HAP-1 (cell line): ENCODE results near the gene DARS1.
A peak's percentile ranks its signal among the peaks of the same experiment; 100 is the strongest.

ENCODE experiments used
- DNase-seq, 2 experiments: peaks; one replicate each; pipeline ENCODE4 v3.0.0-alpha.2; 2016 to 2020; ENCODE audit warnings: low spot score in 2 of 2
- H3K27me3 ChIP-seq: fragments of 250-450 bp; sonication (Bioruptor Pico); 2 replicates; pipeline ENCODE4 v1.5.1; 2020; ENCODE audit warnings: low read depth, mild to moderate bottlenecking, moderate library complexity
- H3K36me3 ChIP-seq: fragments of 250-450 bp; sonication (Bioruptor Pico); replicated peaks from 2 replicates; pipeline ENCODE4 v1.5.1; 2020; ENCODE audit warnings: mild to moderate bottlenecking
- H3K4me1 ChIP-seq: fragments of 250-450 bp; sonication (Bioruptor Pico); 2 replicates; pipeline ENCODE4 v1.5.1; 2020; ENCODE audit warnings: mild to moderate bottlenecking
- H3K4me3 ChIP-seq: fragments of 250-450 bp; sonication (Bioruptor Pico); 2 replicates; pipeline ENCODE4 v1.5.1; 2020; ENCODE audit warnings: mild to moderate bottlenecking, moderate library complexity
- H3K9me3 ChIP-seq: fragments of 250-450 bp; sonication (Bioruptor Pico); 2 replicates; pipeline ENCODE4 v1.5.1; 2020; ENCODE audit warnings: mild to moderate bottlenecking, moderate library complexity
- in situ Hi-C: fragments of 300-500 bp; cut with MboI; formaldehyde crosslinking; loops from 3 replicates; pipeline ENCODE4 v1.14.3; 2020; ENCODE audit warnings: low sequenced_read_pairs, inconsistent platforms, mixed read lengths

Gene DARS1

DNA sequence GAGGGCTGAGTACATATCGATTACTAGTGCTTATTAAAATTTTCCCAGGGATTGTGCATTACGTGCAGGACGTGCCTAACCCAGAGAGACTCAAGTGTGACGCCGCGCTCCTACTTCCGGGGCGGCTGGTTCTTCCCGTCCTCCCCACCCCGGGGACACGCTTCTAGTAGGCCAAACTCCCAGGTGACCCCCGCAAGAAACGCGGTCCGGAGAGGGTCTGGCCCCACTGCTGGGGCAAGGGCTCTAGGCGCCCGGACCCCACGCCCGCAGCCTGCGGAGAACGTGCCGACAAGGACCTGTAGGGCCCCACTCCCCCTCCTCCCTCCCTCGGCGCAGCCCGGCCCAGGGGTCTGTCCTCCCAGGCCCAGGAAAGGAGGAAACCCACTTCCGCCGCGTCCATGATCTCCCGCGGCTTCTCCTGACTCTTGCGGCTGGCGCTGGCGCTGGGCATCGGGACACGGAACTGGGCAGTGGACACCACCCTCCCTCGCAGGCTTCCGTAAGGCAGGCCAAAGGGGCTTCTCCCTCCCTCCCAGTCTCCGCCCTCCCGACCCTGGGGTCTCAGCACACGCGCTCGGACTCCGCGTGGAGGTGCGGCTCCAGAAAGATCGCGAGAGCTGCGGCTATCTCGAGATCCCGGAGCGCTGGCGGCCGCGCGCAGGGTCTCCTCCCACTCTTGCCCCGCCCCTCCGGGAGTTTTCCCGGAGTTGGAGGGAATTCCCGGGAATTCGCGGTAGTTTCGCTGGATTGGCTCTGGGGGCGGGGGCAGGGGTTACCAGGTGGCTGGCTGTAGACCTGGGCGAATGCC lies at the start of gene DARS1:
Gene DARS1, minus strand, starts transcription at position 609 of the 808 bp plus-strand sequence. Its CDS starts 158 bp downstream, at position 451.
- in situ Hi-C loops = no loop called here
- Histone ChIP-seq H3K27me3 (no peaks in the 10 kb centered on the region), H3K36me3 (peaks cover 22% of the 10 kb centered on the region), H3K4me3 (peak within 1 kb of the TSS; percentile 90), H3K9me3 (no peaks in the 10 kb centered on the region), H3K4me1 (peaks cover 5% of the 10 kb centered on the region)
- DNase-seq = peak; percentile 89 to 97

DNA sequence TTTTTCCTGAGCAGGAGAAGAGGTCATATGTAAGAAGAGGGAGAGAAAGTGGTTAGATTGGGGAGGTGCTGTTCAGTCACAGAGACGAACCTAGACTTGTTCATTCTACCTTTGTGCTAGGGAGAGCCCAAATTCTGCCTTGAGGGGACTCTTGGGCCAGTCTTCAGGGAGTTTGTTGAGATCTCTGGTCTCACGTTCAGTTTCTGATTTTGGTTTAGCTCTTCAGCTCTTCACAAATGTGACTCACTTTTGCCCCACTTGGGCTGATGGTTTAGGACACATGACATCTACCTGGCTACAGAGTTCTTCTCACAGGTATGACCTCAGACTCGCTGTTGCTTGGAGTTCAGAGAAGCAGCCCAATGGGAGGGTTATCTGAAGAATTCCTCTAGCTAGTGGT lies 49.2 kb upstream of the DARS1 start:
- in situ Hi-C loops = no loop called here

DNA sequence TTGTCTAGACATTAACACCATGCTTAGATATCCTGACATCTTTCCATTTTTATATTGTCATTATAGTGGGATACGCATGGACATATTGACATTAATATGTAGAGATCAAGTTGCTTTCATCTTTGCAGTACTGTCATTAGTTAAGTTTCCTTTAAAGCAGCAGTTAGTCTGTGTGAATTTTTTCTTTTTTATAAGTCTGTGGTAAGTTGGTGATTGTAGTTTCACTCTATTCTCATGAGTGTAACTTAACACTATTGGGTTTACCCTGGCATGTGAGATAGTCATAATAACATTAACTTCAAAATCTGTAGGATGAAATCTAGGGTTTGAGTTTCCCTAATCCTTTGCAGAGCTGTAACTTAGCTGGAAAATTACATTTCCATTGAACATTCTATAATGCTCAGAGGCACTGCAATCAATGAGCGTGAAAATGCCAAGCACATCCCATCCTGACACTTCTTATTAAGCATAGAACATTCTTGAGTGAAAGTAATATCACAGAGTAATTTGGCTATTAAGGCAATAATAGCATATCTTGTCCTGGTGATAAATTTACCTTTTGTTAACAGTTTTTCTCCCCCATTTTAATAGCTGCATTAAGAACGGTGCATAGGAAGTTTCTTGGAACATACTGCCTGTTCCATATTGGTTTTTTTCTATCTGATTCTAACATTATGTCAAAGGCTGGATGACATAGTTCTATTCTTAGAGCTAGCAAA lies 47.5 kb upstream of the DARS1 start:
- no peak overlapping the region for H3K4me3 ChIP-seq
- H3K36me3 ChIP-seq = no peaks in the 10 kb centered on the region
- peaks cover 10% of the 10 kb centered on the region; the same call in 1 of the 2 replicates for H3K4me1 ChIP-seq
- peaks cover 10% of the 10 kb centered on the region for H3K27me3 ChIP-seq
- no peaks in the 10 kb centered on the region for H3K9me3 ChIP-seq
- in situ Hi-C loops = no loop called here
- no peak for DNase-seq

More for the DNA sequence above, 49.2 kb upstream of the DARS1 start:
- no peak for DNase-seq
- Histone ChIP-seq H3K4me3 (no peak overlapping the region), H3K9me3 (no peaks in the 10 kb centered on the region), H3K36me3 (no peaks in the 10 kb centered on the region), H3K4me1 (peaks cover 10% of the 10 kb centered on the region; the same call in 1 of the 2 replicates), H3K27me3 (peaks cover 10% of the 10 kb centered on the region)

DNA sequence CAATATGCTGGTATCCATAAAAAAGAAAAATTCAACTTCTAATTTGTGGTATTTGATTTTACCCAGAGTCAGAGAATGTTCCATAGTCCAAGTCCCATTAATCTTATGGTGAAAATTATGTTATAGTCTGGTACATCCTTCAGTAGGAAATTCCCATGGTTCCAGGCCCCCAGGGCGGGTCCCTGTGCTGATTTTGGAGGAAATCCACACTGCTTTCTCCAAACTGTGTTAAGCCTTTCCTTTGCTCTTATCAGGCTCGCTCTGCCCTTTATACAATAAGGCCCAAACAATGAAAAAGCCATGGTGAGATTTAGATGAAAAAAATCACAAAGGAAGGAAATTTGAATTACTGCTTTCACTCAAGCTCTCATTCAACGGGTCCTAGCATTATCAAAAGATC lies 46.8 kb upstream of the DARS1 start:
- Histone ChIP-seq H3K27me3 (peaks cover 10% of the 10 kb centered on the region), H3K36me3 (no peaks in the 10 kb centered on the region), H3K4me3 (no peak overlapping the region), H3K4me1 (peaks cover 10% of the 10 kb centered on the region; the same call in 1 of the 2 replicates), H3K9me3 (no peaks in the 10 kb centered on the region)
- in situ Hi-C loops = no loop called here
- DNase-seq = peak in 1 of 2 experiments; percentile 8

DNA sequence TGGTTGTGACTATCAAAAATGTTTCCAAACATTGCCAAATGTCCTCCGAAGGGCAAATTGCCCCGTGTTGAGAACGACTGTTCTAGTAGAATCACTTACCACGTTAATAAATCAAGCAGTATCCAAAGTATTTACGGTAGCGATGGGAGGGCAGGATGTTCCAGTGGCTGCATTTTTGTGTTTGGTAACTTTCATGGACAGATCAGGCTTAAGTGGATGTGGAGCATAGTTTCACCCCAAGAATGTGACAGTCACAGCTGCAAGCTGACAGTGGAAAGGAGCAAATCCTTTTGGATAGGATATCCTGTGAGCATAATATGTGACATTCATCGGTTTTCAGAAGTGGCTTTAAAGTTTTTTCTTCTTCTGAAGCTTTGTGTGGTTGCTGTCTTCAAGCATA lies 46.3 kb upstream of the DARS1 start:
- no peaks in the 10 kb centered on the region for H3K36me3 ChIP-seq
- in situ Hi-C loops = no loop called here
- H3K4me3 ChIP-seq = no peak overlapping the region
- no peaks in the 10 kb centered on the region for H3K9me3 ChIP-seq
- H3K27me3 ChIP-seq = peaks cover 10% of the 10 kb centered on the region
- peaks cover 10% of the 10 kb centered on the region; the same call in 1 of the 2 replicates for H3K4me1 ChIP-seq
- no peak for DNase-seq

DNA sequence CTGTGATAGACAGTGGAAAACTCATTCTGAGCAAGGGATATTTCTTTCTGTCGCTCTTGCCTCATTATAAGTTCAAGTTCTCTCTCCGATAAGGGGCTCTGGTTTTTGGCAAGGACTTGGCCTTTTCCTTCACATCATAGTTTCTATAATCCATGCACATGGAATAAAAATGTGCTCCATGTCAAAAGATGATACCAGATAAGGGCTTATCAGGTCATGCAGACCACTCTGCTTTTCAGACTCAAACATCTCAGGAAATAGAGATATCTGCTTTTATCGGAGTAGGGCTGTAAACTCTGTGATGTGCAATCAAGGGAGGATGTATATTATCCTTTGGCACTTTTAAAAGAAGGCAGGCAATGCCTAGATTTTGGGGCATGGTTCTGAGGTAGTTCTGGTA lies 45.0 kb upstream of the DARS1 start:
- in situ Hi-C loops = no loop called here
- no peak for DNase-seq
- H3K4me3 ChIP-seq = no peak overlapping the region
- H3K9me3 ChIP-seq = no peaks in the 10 kb centered on the region
- H3K36me3 ChIP-seq = no peaks in the 10 kb centered on the region
- peaks cover 10% of the 10 kb centered on the region for H3K27me3 ChIP-seq
- H3K4me1 ChIP-seq = peaks cover 1% of the 10 kb centered on the region; the same call in 1 of the 2 replicates

DNA sequence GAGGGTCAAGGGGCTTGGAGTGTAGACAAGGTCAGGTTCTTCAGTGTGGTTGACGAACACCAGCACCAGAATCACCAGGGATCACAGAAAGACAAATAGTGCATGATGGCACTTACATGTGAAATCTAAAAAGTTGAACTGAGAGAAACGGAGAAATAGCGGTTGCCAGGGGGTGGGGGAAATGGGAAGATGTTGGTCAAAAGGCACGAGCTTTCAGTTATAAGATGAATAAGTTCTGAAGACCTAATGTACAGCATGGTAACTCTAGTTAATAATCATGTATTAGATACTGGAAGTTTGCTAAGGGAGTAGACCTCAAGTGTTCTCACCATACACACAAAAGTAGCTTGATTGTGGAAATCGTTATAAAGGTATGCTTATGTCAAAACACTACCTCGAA lies 43.7 kb upstream of the DARS1 start:
- in situ Hi-C loops = no loop called here
- Histone ChIP-seq H3K27me3 (peaks cover 10% of the 10 kb centered on the region), H3K4me3 (no peak overlapping the region), H3K9me3 (no peaks in the 10 kb centered on the region), H3K36me3 (no peaks in the 10 kb centered on the region), H3K4me1 (no peaks in the 10 kb centered on the region)
- DNase-seq = no peak

DNA sequence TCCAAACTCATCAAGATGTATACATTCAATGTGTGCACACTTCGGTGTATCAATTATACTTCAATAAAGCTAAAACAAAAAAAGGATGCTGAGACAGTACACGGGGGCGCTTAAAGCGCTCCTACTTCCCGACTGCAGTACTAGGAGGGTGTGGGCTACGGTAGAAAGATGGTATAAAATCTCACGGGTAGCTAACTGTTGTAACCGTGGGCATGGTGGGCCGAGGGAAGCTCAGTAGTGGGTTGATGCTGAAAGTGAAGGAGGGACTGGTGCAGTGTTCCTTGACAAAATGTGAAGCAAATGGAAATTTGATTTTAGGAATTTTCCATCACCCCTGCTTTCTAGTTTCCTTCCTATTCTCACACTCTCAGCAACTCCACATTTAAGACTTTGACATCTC lies 42.6 kb upstream of the DARS1 start:
- Histone ChIP-seq H3K4me3 (no peak overlapping the region), H3K9me3 (no peaks in the 10 kb centered on the region), H3K36me3 (no peaks in the 10 kb centered on the region), H3K27me3 (peaks cover under 1% of the 10 kb centered on the region), H3K4me1 (no peaks in the 10 kb centered on the region)
- no peak for DNase-seq
- in situ Hi-C loops = no loop called here

DNA sequence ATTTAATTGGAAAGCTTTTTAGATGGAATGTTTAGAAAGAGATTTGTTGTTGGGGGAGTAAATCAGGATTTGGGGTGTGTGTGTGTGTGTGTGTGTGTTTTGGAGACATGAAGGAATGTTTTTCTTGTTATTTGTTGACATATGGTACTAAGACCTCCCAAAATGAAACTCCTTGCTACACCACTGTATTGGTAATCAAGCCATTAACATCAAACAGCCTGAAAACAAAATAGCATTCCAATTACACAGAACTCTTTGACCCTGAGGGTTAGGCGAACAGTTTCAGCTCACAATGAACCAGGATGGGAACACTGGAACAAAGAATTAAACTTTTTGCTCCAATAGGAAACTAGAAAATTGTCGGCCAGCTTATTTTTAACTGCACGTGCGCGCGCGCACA lies 41.7 kb upstream of the DARS1 start:
- in situ Hi-C loops = no loop called here
- no peak overlapping the region for H3K4me3 ChIP-seq
- DNase-seq = no peak
- no peaks in the 10 kb centered on the region for H3K9me3 ChIP-seq
- no peaks in the 10 kb centered on the region for H3K36me3 ChIP-seq
- no peaks in the 10 kb centered on the region for H3K4me1 ChIP-seq
- H3K27me3 ChIP-seq = no peaks in the 10 kb centered on the region; the same call in 1 of the 2 replicates

DNA sequence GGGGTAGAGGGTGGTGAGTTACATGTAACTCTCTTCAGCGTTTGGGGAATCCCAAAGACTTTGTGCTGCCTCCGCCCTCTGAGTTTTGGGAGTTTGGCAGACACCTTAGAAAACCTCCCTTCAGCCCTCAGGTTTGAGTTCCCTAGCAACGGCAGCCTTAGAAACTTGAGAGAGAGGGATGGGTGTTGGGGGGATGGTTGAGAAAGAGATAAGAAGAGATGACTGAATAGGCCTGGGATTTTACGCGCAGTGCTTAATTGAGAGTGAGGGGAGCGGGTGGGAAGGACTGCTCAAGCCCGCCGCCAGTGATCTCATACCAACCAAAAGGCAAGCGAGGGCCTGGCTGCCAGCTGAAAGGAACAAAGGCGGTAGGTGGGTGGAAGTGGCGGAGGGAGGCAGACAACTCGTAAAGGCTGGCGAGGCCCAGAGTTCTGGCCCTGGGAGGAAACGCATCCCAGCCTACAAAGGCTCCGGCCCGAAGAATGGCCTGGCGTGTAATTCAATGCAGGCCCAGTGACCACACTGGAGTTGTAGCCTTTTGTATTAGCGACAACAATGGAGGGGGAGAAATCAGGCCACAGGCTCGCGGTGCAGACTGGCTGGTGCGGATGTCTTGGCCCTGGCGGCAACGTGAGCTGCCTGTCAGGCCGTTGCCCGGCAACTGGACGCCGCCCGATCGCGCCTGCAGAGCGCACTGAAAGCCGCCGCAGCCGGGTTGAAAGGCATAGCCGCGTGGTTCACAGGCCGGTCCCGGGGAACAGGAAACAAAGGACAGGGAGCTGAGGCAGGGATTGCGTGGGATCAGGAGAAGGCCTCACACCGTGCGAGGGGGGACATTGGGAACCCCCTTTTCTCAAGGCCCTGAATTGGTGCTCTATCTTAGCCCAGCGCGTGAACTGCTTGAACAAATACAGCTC lies 39.9 kb upstream of the DARS1 start:
- Histone ChIP-seq H3K36me3 (no peaks in the 10 kb centered on the region), H3K27me3 (no peaks in the 10 kb centered on the region), H3K9me3 (no peaks in the 10 kb centered on the region), H3K4me1 (no peaks in the 10 kb centered on the region), H3K4me3 (no peak overlapping the region)
- DNase-seq = no peak
- in situ Hi-C loops = no loop called here

DNA sequence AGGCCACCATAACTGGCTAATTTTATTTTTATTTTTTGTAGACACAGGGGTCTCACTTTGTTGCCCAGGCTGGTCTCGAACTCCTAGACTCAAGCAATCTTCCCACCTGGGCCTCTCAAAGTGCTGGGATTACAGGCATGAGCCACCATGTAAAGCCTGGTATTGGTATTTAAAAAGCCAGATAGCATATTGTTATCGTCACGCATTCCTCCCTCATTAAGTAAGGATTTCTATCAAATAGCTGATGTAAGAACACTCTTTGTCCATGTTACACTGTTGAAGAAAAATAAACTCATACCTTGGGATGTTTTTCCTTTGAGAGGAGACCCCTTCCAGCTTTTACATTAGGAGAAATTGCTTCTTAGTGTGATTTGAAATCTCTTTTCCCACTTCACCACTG lies 39.2 kb upstream of the DARS1 start:
- Histone ChIP-seq H3K27me3 (no peaks in the 10 kb centered on the region), H3K4me3 (no peak overlapping the region), H3K9me3 (no peaks in the 10 kb centered on the region), H3K4me1 (no peaks in the 10 kb centered on the region), H3K36me3 (no peaks in the 10 kb centered on the region)
- in situ Hi-C loops = no loop called here
- DNase-seq = no peak

DNA sequence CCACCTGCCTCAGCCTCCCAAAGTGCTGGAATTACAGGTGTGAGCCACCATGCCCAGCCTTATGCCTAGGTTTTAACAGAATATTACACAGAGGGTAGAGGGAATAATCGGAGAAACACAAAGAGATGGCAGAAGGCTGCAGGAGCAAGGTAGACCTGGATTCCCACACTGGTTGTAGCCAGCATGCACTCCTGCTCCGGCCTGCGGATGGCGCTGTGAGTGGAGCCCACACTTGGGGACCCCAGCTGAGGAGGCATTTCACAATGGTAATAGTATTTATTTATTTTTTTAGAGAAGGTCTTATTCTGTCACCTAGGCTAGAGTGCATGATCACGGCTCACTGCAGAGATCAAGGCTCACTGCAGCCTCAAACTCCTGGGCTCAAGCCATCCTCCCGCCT lies 38.8 kb upstream of the DARS1 start:
- no peaks in the 10 kb centered on the region for H3K4me1 ChIP-seq
- in situ Hi-C loops = no loop called here

DNA sequence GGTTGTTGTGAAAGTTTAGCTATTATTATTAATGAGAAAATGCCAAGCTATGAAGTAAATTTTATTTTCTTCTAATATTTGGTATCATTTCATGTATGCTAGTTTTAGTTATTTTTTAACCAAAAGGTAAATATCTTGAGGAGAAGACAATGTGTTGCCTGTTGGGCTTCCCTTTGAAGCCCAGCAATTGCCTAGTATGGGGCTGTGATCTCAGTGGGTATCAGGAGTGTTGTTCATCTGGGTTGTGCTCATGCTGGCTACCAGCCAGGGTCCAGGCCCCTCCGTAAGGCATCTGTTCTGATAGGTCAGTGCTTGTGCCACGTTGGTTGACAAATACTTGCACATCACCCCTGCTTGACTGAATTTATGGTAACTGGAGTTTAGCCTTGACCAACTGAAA lies 38.0 kb upstream of the DARS1 start:
- Histone ChIP-seq H3K4me1 (no peaks in the 10 kb centered on the region), H3K36me3 (no peaks in the 10 kb centered on the region), H3K9me3 (no peaks in the 10 kb centered on the region), H3K4me3 (no peak overlapping the region), H3K27me3 (no peaks in the 10 kb centered on the region)
- no peak for DNase-seq
- in situ Hi-C loops = no loop called here

More for the DNA sequence above, 38.8 kb upstream of the DARS1 start:
- Histone ChIP-seq H3K9me3 (no peaks in the 10 kb centered on the region), H3K4me3 (no peak overlapping the region), H3K27me3 (no peaks in the 10 kb centered on the region), H3K36me3 (no peaks in the 10 kb centered on the region)
- no peak for DNase-seq
